Stimulated activated CD8-positive, alpha-beta memory T cell treated with anti-CD3 and anti-CD28 coated beads, Interleukin-4, amount 100 ng/mL, for 24 hours (primary cell): Measurements from ENCODE around the gene PPFIA2.
"Not testable (repeated sequence)": the region's sequence is repeated elsewhere in the genome, so short reads cannot be mapped to it uniquely, and the experiment has no call there.

Source experiments
- DNase-seq: peaks from one replicate; pipeline ENCODE4 v3.0.0-alpha.2; 2020; ENCODE audit warnings: low read depth

PPFIA2 gene

DNA sequence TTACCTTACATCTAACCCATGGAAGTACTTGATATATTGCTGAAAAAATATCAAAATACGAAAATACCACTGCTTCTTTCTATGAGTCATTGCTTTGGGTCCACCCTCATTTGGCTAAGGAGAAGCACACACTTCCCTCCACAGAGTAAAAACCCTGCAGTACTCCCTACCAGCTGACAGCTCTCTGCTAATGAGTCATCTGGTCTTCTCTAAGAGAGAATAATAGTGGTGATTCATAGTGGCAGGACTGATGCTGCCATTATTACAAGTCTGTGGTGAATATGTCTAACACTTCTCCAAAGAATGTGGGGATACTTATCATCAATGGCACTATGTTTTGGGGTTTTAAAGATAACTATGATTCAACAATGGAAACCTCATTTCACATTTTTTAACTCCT is 90.7 kb downstream of the PPFIA2 start:
- no peak for DNase-seq

DNA sequence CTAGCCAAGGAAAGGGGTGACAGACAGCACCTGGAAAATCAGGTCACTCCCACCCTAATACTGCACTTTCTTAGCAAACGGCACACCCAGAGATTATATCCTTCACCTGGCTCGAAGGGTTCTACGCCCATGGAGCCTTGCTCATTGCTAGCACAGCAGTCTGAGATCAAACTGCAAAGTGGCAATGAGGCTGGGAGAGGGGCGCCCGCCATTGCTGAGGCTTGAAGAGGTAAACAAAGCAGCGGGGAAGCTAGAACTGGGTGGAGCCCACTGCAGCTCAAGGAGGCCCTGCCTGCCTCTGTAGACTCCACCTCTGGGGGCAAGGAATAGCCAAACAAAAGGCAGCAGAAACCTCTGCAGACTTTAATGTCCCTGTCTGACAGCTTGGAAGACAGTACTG is 99.8 kb downstream of the PPFIA2 start:
- DNase-seq, result not testable (repeated sequence)

DNA sequence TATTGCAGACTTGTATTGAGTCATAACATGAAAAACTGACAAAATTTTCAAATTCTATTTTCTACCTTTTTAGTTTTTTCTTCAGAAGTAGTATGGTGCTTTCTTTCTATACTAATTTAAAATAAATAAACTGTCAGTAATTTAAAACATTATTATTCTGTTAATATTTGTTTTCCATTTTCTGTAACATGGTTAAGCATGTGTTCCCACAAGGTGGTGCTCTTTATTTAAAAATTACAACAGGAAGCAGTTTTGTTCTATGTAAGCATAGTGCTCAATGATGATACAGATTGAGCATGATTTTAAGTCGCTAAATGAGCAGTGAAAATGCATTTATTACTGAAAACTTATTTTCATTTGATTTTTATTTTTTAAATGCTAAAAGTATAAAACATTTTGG is 114.6 kb downstream of the PPFIA2 start:
- DNase-seq, result no peak

DNA sequence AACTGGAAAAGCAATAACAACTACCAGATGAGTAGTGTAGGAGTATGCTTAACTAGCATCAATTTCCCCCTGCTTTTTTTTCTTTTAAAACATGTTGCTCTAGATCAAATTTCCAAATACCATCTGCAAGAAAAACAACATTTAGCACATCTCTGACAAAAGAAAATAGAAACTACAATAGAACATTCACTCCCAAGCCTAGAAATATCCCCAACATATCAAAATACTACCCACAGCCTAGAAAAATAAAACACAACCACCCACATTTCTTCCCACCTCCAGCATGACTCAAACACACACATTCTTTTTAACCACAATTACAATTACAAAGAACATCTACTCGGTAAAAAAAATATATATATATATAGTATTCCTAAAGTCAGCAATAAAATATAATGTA is 120.0 kb downstream of the PPFIA2 start:
- DNase-seq, result no peak

DNA sequence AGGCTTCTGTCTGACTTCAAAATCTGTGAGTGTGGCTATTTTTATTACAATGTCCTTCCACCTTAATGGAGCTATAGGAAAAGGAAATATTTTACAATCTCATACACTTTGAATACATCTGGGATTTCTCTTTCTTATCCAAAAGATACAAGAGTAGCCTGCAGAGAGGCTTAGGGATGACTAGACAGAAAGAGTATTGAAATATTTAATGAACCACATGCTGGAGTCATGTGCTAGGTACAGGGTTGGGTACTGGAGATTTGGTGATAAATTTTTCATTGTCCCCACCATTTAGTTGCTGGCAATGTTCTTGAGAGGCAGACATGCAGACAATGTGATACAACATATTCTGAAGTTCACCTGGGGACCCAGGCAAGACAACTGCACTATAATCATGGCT is 126.0 kb downstream of the PPFIA2 start:
- DNase-seq, result no peak

DNA sequence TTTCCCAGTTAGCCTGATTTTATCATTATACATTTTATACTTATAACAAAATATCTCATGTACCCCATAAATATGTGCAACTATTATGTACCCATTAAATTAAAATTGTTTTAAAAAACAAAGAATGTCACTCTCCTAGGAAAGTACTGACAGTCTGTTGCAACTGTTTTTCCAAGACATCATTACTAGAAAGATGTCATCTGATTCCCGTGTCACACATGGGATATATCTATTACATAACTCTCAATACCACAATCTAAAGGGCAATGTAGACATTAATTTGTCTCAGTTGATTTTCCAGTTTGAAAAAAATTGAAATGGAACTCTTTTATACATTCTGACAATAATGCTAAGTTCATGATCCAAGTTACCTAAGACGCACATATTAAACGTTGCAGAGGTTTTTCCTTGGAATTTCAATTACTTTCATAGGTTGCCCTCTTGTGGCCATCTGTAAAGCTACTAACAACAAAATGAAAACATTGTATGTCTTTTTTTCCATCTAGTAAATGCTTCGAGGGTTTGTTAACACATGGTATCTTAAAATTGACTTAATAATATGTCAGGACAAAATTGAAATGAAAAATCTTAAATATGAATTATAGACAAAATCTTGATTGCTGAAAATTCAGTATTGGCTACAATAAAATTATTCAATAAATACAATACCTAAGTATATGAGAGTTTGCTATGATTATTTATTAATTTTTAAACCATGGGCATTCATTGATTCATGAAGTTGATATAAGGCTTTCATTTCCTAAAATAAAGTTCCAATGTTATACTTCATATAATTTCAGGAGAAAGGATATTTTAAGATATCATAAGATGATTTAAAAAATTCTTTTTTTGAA is 131.6 kb downstream of the PPFIA2 start:
- DNase-seq, result no peak

DNA sequence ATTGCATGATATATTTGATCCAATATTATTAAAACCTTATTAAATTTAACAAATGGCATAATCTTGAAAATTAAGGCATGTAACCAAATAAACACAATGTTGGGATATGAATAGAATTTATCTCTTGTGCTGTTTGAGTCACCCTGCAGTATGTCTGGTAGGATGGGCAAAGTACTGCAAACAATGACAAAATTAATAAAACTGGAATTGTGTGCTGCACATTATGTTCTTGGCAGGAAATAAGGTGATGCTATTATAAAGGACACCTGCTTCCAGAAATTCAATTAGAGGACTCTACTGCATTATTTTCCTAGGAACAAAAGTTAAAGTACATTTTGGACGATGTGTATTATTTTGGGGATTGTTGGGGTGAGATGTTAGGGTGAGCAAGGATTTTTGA is 132.7 kb downstream of the PPFIA2 start:
- no peak for DNase-seq

DNA sequence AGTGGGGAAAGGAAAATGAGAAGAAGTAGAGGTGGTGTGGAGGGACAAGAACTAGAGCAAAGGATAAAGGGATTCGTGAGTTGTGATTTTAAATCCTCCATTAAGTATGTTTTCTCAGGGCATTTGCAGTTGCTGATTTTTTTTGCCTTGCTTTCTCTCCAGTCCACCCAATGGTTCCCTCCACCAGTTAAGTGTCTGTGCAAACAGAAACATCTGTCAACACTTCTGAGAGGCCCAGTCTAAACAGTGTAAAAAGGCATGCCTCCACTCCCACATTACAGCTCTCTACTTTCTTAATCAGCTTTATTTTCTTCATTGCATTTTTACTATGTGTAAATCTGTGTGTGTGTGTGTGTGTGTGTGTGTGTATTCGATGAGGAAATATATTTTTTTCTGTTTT is 141.2 kb downstream of the PPFIA2 start:
- DNase-seq, result no peak

DNA sequence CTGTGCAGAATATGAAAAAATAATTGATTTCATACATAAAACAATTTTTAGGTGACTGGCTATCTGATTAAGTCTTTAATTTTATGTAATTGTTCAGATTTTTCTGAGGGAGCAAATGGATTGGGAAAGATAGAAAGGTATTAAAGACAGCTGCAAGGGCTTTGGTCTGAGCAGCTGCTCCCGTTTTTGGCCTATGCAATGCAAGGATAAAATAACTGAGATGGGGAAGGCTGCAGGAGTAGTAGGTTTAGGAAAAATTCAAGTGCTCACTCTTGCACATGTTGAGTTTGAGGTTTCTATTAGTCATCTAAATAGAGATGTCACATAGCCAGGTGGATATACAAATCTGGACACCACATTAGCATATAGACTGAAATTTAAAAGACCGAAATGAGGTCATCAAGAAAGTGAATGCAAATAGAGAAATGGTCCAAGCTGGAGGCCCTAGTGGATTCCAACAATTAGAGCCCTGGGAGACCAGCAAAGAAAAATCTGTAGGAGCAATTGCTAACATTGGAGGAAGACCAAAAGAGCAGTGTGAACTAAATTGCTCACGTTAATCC is 144.0 kb downstream of the PPFIA2 start:
- DNase-seq, result no peak

DNA sequence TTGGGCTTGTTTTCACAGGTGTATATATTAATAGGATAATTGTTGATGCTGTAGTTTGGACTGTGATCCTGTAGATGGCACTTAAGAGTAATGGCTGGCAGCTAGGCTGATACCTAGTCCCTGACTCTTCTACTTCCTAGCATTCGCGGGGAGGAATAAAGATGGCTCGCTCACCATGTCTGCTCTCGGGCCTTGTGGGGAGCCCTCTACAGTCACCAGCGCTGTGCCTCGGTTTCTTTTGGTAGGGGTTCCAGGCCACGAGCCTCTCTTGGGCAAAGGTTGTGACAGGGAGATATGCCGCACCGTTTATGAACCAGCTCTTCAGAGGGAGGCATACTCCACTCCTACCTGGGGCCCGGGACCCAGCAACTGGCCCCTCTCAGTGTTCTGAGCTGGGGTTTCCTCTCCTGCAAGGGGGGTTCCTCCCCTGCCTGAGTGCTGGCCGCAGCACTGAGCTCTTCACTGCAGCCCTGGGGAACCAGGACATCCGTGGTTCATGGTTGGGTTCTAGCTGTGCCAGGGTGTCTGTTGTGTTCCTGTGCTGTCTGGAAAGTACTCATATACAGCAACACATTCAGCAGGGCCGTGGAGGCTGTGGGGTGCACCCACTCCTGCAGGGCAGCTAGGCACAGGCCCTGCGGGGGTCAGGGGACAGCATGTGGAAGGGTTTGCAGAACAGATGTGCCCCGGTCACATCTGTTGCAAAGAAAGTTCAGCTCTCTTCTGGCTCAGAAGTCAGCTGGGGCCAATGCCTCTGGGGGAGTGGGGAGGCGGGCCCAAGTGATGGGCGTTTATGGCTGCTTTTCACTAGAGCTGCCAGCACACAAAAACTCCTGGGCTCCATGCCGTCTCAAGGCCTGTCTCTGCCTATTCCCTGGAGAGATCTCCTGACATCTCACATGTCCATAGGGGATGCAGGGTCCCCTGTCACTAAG is 147.9 kb downstream of the PPFIA2 start:
- DNase-seq, result no peak

DNA sequence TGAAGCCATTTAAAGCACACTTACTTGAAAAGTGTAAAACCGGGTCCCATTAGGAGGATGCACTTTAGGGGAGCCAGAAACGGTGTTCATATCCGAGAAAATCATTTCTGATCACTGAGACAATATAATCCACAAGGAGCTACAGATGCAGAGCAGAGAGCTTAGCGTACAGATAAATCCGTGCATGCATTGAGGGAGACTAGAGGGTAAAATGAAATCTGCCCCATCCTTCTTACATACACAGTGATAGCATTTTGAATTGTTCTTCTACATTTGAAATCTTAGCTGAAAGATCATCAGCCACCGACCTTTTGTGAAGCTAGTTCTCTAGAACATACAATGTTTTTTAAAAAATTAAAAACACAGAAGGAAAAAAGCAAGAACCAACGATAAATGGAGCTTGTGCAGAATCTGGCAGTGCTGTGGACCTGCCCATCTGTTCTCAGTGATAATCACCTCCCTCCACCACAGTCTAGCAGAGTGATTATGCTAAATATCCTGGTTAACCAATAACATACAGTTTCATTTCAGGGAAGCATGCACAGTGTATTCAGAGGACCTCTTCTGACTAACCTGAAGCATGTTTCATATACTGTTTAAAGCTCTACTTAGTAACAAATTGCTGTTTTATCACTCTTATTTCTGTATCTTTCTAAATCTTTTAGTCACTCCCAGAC is 161.1 kb downstream of the PPFIA2 start:
- no peak for DNase-seq

DNA sequence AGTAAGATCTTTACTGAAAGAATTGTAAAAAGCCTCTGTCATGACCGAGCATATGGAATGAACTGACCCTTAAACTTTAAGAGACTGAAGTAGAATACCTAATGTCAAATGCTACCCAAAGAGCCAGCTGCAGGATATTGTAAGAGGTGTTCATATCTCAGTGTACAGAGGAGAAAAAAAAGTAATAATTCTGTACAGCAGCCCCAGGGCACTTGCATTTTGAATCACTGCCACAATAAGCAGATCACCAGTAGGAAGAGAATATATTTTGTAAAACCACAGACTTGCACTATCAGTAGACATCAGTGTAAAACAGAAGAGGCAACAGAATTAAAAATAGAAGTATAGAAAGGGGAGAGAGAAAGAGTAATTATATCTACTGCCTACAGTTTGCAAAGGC is 162.6 kb downstream of the PPFIA2 start:
- no peak for DNase-seq

DNA sequence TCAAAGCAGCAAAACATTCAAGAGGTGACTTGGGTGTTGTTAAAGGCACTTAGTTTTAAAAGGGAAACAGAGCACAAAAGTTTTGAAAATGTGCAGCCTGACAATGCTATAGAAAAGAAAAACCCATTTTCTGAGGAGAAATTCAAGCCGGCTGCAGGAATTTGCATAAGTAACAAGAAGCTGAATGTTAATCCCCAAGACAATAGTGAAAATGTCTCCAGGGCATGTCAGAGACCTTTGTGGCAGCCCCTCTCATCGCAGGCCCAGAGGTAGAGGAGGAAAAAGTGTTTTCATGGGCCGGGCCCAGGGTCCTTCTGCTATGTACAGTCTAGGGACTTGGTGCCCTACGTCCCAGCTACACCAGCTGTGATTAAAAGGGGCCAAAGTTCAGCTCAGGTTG is 167.9 kb downstream of the PPFIA2 start:
- DNase-seq, result no peak

DNA sequence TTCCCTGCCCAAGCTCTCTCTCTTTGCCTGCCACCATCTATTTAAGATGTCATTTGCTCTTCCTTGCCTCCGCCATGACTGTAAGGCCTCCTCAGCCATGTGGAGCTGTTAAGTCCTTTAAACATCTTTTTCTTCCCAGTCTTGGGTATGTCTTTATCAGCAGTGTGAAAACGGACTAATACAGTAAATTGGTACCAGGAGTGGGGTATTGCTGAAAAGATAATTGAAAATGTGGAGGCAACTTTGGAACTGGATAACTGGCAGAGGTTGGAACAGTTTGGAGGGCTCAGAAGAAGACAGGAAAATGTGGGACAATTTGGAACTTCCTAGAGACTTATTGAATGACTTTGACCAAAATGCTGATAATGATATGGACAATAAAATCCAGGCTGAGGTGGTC is 168.4 kb downstream of the PPFIA2 start:
- DNase-seq, result not testable (repeated sequence)

DNA sequence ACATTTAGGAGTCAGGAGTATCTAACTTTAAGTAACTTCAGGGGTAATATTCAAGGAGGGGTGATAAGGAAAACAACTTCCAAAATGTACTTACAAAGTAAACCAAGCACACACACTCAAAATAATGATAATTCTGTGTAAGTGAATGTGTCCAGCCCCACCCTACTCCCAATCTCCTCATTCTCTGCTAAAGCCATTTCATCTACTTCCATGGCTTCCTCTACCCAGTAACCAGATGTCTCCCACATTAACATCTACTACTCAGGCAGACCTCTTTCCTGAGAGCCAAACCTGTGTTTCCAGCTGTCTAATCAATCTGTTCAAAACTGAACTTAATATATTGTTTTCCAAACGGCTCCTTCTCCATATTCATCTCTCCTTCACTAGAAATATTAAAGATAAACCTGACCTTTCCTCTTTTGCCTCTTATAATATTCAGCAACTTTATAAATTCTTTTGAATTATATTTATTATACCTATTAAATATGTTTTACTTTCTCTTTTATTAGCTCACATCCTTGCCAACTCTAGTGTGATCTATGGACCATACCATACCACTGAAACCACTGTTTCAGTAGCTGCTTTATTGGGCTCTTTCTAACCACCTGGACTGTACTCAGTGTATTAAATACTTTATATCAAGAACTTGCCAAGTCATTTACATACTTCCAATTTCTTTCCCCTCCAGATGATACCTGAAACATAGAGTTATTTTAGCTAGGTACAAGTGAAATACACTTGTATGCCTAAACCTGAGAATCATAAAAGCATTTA is 170.7 kb downstream of the PPFIA2 start:
- DNase-seq, result no peak

DNA sequence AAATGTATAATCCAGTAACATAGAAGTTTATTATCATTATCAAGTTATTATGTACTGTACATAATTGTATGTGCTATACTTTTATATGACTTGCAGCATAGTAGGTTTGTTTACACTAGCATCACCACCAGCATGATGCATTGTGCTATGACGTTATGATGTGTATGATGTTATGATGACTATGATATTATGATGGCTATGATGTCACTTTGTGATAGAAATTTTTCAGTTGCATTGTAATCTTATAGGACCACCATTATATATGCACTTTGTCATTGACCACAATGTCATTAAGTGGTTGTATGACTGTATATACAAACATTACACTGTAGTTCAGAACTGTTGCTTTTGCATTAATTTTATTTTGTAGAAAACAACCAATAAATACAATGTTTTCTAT is 173.4 kb downstream of the PPFIA2 start:
- DNase-seq, result no peak

DNA sequence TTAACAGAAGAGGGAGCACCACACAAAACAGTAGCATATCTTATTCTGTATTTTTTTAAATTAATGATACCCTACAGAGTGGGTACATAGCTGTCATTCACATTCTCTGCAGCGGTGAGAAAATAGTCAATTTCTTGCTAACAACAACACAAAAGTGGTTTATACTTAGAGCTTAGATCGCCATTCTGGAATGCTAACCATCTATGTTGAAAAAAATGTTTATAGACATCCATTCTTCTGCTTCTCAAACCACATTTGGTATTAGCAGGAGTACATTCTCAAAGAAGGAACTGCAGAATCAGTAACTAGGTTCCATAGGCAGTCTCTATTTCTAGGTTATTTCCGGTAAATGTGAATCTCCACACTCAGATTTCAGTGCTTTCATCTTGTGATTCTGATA is 185.9 kb downstream of the PPFIA2 start:
- DNase-seq, result no peak

DNA sequence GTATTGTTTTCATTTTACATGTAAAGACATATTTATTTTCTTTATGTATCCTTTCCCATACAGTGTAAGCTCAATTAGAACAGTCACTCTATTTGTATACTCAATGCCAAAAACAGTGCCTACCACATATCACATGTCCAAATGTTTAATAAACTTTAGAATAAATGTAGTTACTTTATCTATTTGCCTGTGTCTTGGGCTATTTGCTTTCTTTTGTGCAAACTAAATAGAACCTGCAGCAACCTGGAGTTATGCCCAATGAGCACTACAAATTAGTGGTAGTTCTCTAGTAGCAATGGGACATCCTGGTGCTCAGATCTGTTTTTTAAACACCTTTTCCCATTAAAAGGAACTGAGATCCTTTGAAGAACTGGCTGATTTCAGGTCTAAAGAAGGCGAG is 186.7 kb downstream of the PPFIA2 start:
- no peak for DNase-seq

DNA sequence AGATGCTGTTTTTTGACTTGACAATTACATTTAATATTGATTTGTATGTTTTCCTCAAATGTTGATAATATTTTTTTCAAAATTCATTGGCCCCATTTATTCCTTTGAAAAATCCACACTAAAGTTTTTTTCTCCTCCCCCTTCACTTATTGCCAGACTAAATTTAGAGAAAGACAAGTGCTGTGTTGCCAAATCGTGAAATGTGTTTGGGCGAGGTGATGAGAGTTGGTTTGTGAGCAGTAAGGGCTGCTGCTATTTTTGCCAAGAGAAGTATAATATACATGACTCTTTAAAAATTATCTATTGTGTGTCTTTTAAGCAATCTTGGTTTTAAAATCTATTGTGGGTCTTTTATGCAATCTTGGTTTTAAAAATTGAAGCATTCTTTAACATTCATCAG is 188.9 kb downstream of the PPFIA2 start:
- no peak for DNase-seq

DNA sequence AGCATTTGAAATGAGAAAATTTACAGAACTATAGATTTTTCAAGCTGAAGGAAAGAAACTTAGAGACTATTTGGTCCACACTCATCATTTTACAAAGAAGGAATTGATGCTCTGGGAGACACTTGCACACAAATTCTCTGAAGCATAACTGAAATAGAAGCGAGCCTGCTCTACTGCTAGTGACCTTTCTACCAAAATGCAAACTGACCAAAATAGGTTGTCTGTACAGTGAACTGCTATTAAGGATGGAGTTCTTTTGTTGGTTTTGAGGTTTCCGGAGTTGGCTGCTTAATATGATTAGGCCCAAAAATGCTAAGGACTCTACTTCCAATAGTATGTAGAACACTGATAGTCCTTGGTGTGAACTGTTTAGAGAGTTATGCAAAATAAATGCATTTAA is 194.9 kb downstream of the PPFIA2 start:
- DNase-seq, result no peak

DNA sequence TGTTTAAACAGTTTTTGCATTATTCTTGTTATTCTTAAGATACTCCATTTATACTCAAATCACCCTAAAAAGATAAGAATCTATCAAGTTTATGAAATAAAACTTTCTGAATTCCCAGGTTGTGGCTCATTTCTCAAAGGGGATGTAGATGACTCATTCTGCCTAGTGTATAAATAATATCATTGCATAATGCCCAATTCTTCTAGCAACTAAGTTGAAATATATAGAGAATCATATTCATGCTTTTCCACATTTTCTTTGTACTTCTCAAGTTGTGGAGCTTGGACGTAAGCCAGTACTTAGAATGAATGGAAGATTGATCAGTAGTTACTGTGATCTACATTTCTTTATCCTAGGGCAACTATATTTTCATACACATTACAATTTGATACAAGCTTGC is 201.1 kb downstream of the PPFIA2 start:
- no peak for DNase-seq

DNA sequence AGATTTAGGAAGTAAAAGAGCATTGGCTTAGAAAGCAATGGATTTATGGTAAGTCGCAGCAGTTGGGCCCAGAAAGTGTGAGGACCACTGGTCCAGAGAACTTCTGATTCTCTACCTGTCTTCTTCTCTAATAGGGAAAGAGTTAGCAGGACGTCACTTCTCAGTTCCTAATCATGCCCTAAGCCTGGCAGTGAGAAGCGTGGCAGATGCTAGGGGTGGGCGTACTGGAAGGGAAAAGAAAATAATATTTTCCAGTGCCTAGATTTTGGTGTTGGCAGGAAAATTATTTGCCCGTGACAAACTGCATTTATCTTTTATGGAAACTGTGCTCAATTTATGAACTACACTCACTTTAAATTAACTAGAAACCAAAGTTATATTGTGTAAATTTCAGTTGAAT is 212.3 kb downstream of the PPFIA2 start:
- DNase-seq, result no peak
